SJSA1 (cell line): ENCODE results near the gene TSSK3. TPM values are rescaled to one million over a fixed set of nuclear protein-coding genes. Genes with fewer than 3 reads are reported as not detected.

ENCODE experiments used
- DNase-seq, 2 experiments: peaks; one replicate each; pipeline ENCODE4 v3.0.0-alpha.2; 2015 to 2020; ENCODE audit warnings: low spot score in 2 of 2, low read depth in 1 of 2
- H3K27ac ChIP-seq: fragments of 250-450 bp; sonication (Bioruptor Pico); 2 replicates; pipeline ENCODE4 v1.5.1; 2020; ENCODE audit warnings: mild to moderate bottlenecking, moderate library complexity
- H3K27me3 ChIP-seq: fragments of 250-450 bp; sonication (Bioruptor Pico); replicated peaks from 2 replicates; pipeline ENCODE4 v1.5.1; 2020; ENCODE audit warnings: mild to moderate bottlenecking, moderate library complexity
- H3K36me3 ChIP-seq: fragments of 250-450 bp; sonication (Bioruptor Pico); 2 replicates; pipeline ENCODE4 v1.5.1; 2020; ENCODE audit warnings: mild to moderate bottlenecking
- H3K4me1 ChIP-seq: fragments of 250-450 bp; sonication (Bioruptor Pico); replicated peaks from 2 replicates; pipeline ENCODE4 v1.6.1; 2021; ENCODE audit warnings: mild to moderate bottlenecking
- H3K4me3 ChIP-seq: fragments of 250-450 bp; sonication (Bioruptor Pico); 2 replicates; pipeline ENCODE4 v1.5.1; 2020; ENCODE audit warnings: mild to moderate bottlenecking
- H3K9me3 ChIP-seq: fragments of 250-450 bp; sonication (Bioruptor Pico); replicated peaks from 2 replicates; pipeline ENCODE4 v1.5.1; 2020; ENCODE audit warnings: mild to moderate bottlenecking
- total RNA-seq: library from RNA; depleted of rRNA; stranded (reverse); fragments of >200 nt; shearing (Covaris generic); gene quantifications from 2 replicates; pipeline ENCODE4 v1.2.3, GENCODE V29; 2014

Gene TSSK3
- total RNA-seq, 1 experiment from 2014 or later = not detected

DNA sequence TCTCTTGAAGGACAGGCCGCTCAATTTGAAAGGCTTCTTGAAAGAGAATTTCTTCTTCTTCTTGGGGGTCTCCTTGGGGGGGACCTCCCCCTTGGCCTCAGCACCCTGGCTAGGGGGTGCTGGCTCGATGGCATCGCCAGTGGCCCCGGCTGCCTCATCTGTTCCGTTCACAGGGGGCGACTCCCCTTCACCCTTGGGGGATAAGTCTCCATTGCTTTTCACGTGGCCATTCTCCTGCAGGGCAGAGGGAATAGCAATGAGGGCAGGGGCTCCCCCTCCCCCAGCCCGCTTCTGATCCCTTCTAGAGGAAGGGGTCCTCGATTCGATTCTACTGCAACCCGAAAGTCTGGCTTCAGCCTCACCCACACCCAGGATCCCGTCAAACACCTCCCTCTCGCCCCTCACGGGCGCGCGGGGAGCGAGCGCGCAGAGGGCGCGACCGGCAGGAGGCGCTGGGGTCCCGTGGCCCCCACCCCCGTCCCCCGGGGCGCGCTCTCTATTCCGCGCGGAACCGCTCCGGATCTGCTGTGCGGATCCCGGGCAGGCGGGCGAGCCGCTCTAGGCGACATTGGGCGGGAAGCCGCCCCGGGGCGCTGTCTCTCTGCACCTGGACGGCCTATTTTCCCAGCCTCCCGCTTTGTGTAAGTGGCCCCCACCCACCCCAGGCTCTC lies 27.3 kb upstream of the TSSK3 start:
- H3K27me3 ChIP-seq = no peaks in the 10 kb centered on the region
- peak; percentile 57 to 67 for DNase-seq
- H3K36me3 ChIP-seq = peaks cover 53% of the 10 kb centered on the region
- no peak overlapping the region for H3K27ac ChIP-seq
- H3K4me3 ChIP-seq = peak overlapping the region; percentile 85
- H3K9me3 ChIP-seq = no peaks in the 10 kb centered on the region
- peaks cover 33% of the 10 kb centered on the region for H3K4me1 ChIP-seq

DNA sequence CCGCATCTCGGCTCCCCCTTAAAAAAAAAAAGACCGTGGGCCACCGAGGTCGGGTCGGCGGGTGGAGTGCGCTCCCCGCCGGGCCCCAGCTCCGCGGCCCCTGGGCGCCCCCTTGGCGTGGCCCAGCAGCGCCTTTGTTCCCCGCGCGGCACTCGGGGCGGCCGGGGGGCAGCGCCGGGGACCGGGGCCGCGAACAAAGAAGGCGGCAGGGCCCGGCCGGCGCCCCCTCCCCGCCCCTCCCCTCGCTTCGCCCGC lies 26.9 kb upstream of the TSSK3 start:
- Histone ChIP-seq H3K4me3 (peak overlapping the region; percentile 85), H3K4me1 (peaks cover 33% of the 10 kb centered on the region), H3K27me3 (no peaks in the 10 kb centered on the region), H3K9me3 (no peaks in the 10 kb centered on the region), H3K36me3 (peaks cover 49% of the 10 kb centered on the region), H3K27ac (no peak overlapping the region)
- no peak for DNase-seq

DNA sequence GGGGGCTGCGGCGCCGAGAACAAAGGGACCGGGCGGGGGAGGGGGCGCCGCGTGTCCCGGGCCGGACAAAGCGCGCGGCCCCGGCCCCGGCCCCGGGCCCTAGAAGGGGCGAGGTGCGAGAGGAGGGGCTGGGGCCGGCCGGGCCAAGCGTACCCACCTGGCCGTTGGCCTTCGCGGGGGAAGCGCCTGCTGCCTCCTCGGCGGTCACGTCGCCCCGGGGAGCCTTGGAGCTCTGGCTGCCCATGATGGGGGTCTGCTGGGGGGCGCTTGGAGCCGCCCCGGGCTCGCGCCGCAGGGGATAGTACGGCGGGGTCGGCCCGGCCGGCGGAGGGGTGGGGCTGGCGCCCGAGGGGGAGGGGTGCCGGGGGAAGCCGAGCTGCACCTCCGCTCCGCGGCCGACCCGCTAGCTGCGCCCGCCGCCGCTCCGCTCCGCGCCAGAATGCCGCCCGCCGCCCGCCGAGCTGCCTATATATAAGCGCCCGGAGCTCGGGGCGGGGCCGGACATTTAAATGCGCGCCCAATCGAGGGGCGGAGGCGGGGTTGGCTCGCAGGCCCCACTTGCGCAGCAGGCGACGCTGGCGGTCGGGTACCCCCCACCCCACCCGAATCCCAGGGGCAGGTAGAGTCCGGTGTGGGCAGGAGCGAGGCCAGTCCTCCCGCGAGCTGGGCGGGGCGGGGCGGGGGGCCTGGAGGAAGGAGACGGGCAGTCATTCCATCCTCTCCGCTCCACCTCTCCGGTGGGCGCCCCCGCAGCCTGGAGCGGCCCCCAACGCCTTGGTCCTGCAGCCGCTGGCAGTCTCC lies 26.3 kb upstream of the TSSK3 start, which contains the start of gene MARCKSL1:
Gene MARCKSL1 (minus strand): TSS at position 444 of the 801 bp plus-strand sequence. CDS start 200 bp downstream, at position 244.
- Histone ChIP-seq H3K27ac (no peak within 1 kb of the TSS; the same call in 1 of the 2 replicates), H3K9me3 (no peaks in the 10 kb centered on the region), H3K4me1 (peaks cover 33% of the 10 kb centered on the region), H3K36me3 (peaks cover 43% of the 10 kb centered on the region), H3K27me3 (no peaks in the 10 kb centered on the region), H3K4me3 (peak within 1 kb of the TSS; percentile 85)
- peak; percentile 69 to 75 for DNase-seq

DNA sequence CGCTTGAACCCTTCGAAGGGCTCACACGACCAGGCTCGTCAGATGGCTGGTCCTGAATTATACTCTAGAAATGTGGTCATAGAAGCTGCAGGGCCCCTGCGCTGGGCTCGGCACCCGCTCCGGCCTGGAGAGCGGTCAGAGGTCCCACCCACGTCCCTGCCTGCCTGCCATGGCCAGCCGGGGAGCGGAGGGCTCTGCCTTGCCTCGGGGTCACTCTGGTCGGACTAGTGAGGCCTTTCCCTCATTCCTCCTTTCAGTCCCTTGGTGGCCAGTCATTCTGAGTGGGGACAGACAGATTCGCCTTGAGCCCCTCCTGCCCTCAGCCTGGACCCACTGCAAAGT lies 25.8 kb upstream of the TSSK3 start:
- no peaks in the 10 kb centered on the region for H3K9me3 ChIP-seq

DNA sequence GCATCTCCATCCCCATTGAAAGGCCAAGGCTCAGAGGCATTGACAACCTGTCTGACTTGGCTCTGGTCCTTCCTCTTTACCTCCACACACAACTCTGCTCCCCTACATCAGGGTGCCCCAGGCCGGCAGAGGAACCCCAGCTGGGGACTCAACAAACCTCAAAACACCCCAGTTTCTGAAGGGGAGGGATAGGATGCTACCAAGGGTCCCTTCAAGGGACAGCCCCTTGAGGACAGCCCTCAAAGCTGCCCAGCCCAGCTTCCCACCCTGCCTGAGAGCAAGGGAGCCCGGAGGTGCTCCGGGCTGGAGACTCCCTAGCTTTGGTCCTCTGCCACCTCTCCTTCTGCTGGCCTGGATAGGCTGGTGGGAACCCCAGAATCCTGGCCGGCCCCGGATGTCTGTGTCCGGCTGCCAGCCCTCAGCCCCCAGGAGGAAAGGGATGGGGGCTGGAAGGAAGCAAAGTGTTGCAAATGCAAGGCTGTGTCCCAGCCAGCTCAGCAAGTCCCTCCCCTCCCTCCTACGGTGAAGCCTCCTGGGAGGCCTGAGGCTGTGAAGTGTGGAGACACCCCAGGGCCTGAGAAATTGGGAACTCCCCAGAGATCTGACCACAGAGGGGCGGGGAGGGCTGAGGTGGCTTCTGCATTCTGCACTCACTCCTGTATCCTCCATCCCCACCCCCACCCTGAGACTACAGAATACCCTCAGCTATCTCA lies 25.2 kb upstream of the TSSK3 start:
- peaks cover 33% of the 10 kb centered on the region for H3K36me3 ChIP-seq
- peaks cover 33% of the 10 kb centered on the region for H3K4me1 ChIP-seq
- H3K9me3 ChIP-seq = no peaks in the 10 kb centered on the region
- no peaks in the 10 kb centered on the region for H3K27me3 ChIP-seq
- no peak overlapping the region for H3K4me3 ChIP-seq
- H3K27ac ChIP-seq = no peak overlapping the region
- peak in 1 of 2 experiments; percentile 54 for DNase-seq

More for the DNA sequence above, 25.8 kb upstream of the TSSK3 start:
- Histone ChIP-seq H3K4me1 (peaks cover 33% of the 10 kb centered on the region), H3K4me3 (peak overlapping the region; percentile 85), H3K27me3 (no peaks in the 10 kb centered on the region), H3K27ac (no peak overlapping the region), H3K36me3 (peaks cover 39% of the 10 kb centered on the region)
- DNase-seq = no peak

DNA sequence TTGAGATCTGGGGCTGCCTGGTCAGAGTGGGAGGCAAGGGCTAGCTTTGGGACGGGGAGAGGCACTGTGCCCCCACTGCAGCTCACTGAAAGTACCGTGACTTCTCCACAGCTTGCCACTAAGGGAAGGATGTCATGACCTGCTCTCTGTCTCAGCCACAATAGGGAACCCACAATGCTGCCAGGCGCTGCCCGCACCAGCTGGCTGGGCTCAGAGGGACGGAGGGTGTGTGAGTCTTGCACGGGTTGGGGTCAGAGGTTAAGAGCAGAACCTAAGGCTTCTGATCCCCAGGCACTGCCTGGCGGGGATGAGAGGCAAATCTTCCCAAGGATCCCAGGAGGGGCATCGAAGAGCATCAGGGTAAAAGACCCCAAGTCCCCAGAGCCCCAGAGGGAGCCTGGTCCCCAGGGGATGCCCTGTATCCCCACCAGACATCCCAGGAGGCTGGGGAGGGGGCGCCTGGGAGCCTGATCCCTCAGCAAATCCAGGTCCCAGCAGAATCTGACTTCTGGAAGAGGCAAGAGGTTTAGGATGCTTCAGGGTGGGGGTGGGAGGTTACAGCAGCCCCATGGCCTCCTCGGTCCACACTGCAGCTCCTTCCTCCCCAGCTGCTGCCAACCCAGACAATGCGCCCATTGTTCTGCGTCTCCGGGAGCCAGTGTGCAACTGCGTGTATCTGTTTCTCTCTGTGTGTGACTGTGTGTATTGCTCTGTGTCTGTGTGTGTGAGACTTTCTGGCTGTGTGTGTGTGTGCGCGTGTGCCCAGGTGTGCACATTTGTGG lies 24.3 kb upstream of the TSSK3 start:
- Histone ChIP-seq H3K36me3 (peaks cover 26% of the 10 kb centered on the region), H3K27ac (no peak overlapping the region), H3K9me3 (no peaks in the 10 kb centered on the region), H3K27me3 (no peaks in the 10 kb centered on the region), H3K4me1 (peaks cover 33% of the 10 kb centered on the region), H3K4me3 (no peak overlapping the region)
- DNase-seq = no peak

DNA sequence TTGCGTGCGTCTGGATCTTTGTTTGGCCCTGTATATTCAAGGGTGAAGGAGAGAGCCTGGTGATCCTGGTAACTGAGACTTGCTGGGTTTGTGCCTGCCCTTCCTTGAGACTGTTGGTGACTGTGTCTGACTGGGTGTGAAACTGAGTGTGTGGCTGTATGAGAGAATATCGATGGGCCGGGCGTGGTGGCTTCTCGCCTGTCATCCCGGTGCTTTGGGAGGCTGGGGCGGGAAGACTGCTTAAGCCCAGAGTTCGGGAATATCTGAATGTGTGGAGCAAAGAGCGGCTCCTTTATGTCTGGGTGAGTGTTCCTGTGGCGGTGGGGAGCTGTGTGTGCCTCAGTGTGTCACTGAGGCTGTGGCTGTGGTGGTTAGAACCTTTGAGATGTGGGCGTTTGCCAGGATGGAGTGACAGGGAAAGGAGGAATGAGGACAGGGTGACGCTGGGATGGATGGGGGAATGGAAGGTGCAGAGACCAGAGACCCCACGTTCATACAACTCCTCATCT lies 23.6 kb upstream of the TSSK3 start:
- no peak for DNase-seq
- Histone ChIP-seq H3K27ac (no peak overlapping the region), H3K36me3 (peaks cover 19% of the 10 kb centered on the region), H3K27me3 (no peaks in the 10 kb centered on the region), H3K4me3 (no peak overlapping the region), H3K4me1 (peaks cover 33% of the 10 kb centered on the region), H3K9me3 (no peaks in the 10 kb centered on the region)

DNA sequence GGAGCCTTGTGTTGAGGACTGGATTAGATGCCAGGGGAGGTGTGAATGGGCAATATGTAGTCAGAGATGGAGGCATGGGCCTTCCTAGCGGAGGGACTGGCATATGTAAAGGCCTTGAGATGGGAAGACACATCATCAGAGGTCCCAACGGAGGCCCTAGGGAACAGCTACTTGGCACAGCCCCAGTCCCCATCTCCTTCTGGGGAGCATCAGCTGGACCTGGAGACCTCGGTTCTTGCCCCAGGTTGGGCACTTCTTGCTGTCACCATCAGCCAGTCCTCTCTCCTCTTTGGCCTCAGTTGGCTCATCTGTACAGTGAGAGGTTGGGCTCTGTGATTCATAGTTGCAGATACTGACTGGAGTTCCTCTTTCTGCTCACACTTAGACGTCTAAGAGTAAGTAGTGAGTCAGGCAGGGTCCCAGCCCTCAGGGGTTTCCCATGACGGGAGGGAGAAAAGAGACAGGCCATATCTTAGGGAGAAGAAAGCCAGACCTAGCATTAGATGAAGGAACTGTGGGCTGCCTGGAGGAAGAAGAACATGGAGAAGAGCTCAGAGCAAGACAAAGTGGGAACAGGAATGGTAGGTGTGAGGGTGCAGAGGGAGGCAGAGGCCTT lies 22.9 kb upstream of the TSSK3 start:
- Histone ChIP-seq H3K36me3 (peaks cover 11% of the 10 kb centered on the region), H3K27me3 (no peaks in the 10 kb centered on the region), H3K27ac (no peak overlapping the region), H3K9me3 (no peaks in the 10 kb centered on the region), H3K4me1 (peaks cover 31% of the 10 kb centered on the region), H3K4me3 (no peak overlapping the region)
- DNase-seq = no peak

DNA sequence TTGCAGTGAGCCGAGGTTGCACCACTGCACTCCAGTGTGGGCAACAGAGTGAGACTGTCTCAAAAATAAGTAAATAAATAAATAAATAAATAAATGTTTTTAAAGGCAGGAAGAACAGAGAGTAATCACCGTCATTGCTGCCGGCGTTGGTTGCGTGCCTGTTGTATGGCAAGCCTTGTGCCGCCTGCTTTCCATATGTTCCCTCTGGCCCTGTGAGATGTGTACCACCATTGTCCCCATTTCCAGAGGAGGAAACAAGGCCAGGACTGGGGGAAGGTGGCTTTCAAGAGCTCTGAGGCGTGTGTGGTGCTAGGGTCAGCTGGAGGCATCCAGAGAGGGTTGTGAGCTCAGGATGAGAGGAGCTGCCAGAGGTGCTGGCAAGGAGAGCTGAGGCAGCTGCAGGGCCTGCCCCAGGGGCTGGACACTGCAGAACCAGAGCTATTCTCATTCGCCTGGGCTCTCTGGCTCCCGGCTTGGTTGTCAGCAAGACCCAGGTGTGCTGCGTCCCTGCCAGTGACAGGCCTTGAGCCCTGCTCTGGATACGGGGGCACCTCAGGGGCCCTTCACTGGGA lies 21.1 kb upstream of the TSSK3 start:
- Histone ChIP-seq H3K27me3 (no peaks in the 10 kb centered on the region), H3K27ac (no peak overlapping the region), H3K9me3 (no peaks in the 10 kb centered on the region), H3K4me1 (peaks cover 22% of the 10 kb centered on the region), H3K4me3 (no peak overlapping the region), H3K36me3 (no peaks in the 10 kb centered on the region)
- DNase-seq = no peak

DNA sequence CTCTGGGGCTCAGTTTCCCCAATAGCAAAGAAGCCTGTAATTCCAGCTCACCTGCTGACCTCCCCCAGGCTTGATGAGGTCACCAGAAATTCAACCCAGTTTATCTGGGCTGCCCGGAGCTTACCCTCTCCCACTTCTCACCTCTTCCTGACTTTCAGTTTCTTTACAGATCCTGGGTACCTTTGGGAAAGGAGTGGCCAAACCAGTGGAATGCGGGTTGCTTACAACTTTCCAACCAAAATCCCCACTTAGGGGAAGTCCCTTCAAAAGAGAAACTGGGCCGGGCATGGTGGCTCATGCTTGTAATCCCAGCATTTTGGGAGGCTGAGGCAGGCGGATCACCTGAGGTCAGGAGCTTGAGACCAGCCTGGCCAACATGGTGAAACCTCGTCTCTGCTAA lies 20.4 kb upstream of the TSSK3 start:
- Histone ChIP-seq H3K4me1 (peaks cover 18% of the 10 kb centered on the region), H3K36me3 (no peaks in the 10 kb centered on the region), H3K27ac (no peak overlapping the region), H3K9me3 (no peaks in the 10 kb centered on the region), H3K27me3 (no peaks in the 10 kb centered on the region), H3K4me3 (no peak overlapping the region)
- DNase-seq = no peak

DNA sequence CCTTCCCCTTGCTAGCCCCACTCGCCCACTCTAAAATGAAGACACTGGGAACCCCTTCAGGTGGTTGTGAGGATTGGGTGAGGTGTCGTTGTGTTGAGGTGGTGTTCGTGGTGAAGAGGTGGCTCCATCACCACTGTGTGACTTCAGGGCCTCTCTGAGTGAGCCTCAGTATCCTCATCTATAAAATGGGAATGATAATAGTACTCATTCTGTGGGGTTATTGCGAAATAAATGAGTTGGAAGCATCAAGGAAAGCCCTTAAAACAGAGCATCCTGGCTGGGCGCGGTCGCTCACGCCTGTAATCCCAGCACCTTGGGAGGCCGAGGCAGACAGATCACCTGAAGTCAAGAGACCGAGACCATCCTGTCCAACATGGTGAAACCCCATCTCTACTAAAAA lies 19.6 kb upstream of the TSSK3 start:
- Histone ChIP-seq H3K4me3 (no peak overlapping the region), H3K9me3 (no peaks in the 10 kb centered on the region), H3K4me1 (peaks cover 12% of the 10 kb centered on the region), H3K27ac (no peak overlapping the region), H3K27me3 (no peaks in the 10 kb centered on the region), H3K36me3 (no peaks in the 10 kb centered on the region)
- no peak for DNase-seq

DNA sequence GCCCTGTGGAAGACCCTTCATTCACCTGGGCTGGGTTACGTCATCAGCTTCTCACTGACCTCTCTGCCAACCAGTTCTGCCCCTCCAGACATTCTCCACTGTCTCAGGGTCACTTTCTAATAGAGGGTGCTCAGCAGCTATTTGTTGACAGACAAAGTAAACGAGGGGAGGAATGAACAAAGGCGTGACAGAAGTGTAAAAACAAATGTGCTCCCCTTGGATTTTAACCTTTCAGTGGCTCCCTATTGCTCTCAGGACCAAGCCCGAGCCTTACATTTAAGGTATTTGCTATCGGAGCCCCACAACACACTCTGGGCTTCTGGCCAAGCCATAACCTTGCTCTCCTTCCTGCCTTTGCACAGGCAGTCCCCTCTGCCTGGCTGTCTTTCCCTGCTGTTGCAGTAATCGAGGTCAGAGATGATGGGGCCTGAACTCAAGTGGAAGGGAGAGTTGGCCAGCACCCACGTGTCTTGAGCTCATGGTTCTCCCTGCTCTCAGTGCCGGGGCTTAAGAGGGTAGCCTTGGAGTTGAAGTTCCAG lies 17.0 kb upstream of the TSSK3 start:
- H3K27ac ChIP-seq = no peak overlapping the region
- no peak overlapping the region for H3K4me3 ChIP-seq
- no peaks in the 10 kb centered on the region for H3K36me3 ChIP-seq
- H3K9me3 ChIP-seq = no peaks in the 10 kb centered on the region
- H3K4me1 ChIP-seq = no peaks in the 10 kb centered on the region
- no peak for DNase-seq
- H3K27me3 ChIP-seq = no peaks in the 10 kb centered on the region
